HG03354 (cell line): Measurements from ENCODE around the gene AIM2.
"Not testable (repeated sequence)": the region's sequence is repeated elsewhere in the genome, so short reads cannot be mapped to it uniquely, and the experiment has no call there.

Experiments
- ATAC-seq: cut with Tn5 transposase; IDR thresholded peaks from one replicate; pipeline ENCODE4 v1.9.1; 2021; ENCODE audit warnings: mild to moderate bottlenecking; ENCODE audit not compliant: unreplicated experiment, poor library complexity, severe bottlenecking

The AIM2 gene

DNA sequence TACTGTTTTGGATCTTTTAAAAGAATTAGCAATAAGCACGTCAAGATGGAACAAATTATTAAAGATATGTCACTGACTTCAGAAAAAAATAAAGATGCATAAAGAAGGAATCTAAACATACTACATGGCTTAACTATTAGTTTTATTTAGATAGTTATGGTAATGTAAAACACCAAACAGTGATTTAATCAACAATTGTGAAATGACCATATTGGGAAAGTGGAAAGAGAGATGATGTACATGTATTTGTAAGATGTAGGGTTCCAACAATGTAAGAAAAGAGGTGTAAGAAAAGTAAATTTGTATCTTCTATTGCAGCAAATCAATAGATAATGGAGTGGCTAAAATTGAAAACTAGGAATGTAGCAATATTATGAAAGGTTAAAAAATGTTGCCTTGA is 6.4 kb upstream of the AIM2 start:
- no peak for ATAC-seq

DNA sequence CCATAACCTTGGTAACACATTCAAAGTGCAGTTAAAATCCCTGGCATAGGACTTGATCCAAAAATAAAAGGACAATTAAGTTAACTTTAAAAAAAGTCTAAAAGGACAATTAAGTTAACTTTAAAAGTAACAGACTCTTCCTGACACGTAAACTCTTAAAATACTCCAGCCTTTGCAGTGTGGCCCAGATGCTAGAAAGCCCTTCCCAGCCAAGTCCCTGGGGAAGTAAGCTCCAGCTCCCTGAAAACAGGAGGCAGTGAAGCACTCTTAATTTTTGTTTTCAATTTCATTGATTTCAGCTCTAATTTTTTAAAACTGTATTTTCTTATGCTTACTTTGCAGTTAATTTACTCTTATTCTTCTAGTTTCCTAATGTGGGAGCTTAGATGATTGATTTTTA is 5.1 kb upstream of the AIM2 start:
- ATAC-seq = no peak

DNA sequence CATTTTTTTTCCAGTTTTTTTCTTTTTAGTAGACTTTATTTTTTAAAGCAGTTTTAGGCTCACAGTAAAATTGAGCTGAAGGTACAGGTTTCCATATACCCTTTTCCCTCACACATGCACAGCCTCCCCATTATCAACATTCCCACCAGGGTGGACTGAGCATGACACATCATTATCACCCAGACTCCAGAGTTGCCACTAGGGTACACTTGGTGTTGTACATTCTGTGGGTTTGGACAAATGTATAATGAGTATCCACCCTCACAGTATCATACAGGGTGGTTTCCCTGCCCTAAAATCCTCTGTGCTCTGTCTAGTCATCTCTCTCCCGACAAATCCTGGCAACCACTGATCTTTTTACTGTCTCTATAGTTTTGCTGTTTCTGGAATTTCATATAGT is 3.0 kb upstream of the AIM2 start:
- ATAC-seq = no peak

DNA sequence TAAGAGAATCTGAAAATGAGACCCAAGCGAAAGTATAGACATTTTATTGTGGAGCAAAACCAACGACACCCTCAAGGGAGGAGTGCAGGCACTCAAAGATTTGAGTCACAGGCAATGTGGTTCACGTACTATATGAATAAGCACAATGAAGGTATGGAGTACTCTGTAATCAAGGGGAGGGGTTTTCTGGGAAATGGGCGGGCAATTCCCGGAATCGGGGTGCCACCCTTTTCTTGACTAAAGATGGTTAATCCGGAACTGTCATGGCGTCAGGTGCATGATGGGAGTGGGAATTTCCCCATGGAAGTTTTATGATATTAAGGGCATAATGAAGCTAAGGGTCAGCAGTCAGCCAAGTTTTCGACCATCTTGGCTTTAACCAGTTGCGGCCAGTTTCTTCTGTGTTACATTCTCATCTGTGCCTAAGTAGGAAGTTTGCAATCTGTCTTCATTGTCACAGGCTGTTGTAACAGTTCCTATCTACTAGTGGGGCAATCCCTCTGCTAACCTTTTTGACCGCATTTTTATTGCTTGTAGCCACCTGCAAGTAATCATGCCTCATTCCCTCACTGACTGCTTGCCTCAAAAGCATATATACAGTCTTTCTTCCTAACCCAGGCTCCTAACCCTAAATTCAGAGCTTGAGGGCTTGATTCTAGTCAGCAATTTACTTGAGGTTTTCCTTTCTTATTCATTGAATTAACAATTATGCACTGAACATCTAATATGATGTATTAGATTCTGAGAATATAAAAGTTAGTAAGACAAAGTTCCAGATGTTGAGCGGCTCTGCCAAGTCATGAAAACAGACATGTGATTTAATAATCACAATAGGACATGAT is 775 bp upstream of the AIM2 start:
- peak; percentile 82 for ATAC-seq

DNA sequence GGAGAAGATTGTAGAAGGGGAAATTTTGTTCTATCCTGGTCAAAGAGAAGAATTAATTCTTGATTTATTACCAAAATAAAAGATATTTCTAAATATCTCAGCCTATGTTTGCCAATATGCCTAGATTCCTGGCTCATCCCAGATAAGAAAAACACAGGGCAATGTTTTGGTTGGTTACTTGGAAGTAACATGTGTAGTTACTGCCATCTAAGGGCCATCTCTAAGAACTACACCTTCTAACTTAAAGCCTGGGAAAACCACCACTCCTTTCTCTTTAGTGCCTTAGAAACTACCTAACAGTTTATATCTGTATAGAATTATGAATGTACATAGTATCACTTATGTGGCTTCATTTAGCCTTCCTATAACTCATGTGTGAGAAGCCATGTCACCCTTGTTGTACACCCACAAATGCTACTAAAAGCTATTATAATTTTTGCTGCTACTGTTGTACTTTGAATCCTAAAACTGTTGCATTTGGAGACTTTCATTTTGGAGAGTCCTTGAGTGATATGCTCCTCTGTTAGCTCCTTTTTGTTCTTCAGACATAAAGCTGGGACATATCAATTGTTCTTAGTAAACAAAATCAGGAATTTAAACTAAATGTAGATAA is 4.5 kb downstream of the AIM2 start:
- ATAC-seq = no peak

DNA sequence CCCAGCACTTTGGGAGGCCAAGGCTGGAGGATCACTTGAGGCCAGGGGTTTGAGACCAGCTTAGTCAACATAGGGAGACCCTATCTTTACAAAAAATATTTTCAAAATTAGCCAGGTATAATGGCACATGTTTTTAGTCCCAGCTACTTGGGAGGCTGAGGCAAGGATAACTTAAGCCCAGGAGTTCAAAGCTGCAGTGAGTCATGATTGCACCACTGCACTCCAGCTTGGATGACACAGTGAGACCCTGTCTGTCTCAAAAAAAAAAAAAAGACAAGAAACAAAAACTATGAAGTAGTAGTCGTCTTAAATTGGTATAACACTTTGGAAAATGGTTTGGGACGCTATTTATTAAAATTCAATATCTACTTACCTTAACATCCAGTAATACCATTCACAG is 7.7 kb downstream of the AIM2 start:
- no peak for ATAC-seq

DNA sequence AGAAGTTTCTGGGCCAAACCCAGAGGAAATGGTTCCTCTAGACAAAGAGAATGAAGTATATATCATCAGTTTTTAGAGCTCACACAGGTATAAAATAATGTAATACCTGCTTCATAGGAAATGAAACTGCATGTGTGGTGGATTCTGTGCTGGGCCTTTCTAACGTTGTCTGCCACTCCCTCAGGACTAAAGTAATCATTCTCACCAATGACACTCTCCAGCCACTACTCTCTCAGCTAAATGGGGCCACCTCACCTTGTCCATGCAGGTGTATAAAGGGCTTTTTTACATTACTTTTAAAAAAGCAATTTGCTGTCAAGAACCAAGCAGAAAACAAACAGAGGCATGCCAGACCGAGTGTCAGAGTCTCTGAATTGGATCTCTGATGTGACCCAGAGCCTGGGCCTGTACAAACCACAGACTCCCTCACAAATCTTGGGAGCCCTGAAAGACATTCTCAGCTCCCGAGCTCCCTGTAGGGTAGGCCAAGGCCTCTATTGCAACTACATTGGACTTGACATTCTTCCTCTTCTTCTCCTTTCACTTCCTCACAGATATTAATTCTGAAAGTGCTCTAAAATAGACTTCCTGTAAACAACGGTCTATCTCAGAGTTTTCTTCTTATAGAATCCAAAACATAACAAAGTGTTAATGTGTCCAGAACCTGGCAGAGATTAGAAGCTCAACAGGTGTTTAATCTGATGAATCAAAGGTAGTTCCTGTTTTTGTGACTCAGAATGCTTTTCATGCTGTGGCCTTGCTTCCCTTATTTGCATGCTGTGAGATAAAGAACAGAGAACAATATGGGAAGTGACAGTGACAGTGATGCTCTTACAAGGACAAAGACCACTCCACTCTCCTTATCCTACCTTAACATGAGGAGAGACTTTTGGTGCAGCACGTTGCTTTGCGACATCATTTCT is 8.6 kb downstream of the AIM2 start:
- ATAC-seq = peak; percentile 91

DNA sequence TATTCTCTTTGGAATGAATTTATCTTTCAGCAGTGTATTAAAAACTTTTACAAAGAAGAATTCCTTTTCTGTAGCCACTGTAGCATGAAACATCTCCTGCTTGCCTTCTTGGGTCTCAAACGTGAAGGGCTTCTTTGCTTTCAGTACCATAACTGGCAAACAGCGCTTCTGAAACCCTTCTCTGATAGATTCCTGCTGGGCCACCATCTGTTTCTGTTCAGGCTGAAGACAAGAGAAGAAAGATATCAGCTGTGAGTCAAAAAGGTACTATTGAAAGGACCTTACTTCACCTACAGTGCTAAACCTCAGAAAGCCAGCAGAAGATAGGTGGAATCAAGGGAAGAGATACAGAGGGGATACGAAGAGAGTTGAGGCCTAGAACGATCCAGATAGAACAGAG is 10.5 kb downstream of the AIM2 start:
- ATAC-seq = no peak

DNA sequence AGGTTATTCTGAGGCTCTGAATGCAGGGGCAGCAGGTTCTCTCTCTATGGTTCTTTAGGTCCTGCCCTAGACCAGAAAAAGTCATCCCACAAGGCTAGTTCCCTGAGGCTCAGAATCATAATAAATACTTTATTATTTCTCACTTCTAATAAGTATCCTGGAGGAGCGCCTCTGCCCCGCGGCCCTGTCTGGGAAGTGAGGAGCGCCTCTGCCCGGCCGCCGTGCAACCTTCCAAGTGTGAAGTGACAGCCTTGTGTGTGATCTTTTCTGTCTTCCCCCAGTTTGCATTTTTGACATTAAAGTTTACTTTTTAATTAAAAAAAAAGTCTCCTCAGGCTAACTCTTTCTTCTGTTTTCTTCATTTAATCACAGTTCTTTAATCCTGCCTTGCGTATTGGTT is 11.5 kb downstream of the AIM2 start:
- no peak for ATAC-seq

DNA sequence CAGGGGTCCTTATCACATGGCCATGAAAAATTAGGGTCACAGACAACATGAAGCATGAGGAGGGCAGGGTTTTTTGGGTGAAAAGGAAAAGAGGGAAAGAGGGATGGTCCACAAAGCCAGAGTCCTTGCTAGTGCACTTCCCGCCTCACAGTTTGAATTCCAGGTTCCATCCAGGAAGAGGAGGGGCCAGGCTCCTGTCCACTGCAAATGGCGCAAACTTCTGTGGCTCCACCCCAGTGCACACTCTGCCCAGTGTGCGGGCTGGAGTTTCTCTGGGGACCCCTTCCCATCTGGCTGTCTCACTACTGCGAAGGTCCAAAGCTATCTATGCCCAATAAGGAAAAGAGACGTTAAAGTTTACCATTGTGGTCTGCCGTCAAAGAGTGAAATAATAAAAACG is 17.8 kb downstream of the AIM2 start:
- ATAC-seq = no peak

DNA sequence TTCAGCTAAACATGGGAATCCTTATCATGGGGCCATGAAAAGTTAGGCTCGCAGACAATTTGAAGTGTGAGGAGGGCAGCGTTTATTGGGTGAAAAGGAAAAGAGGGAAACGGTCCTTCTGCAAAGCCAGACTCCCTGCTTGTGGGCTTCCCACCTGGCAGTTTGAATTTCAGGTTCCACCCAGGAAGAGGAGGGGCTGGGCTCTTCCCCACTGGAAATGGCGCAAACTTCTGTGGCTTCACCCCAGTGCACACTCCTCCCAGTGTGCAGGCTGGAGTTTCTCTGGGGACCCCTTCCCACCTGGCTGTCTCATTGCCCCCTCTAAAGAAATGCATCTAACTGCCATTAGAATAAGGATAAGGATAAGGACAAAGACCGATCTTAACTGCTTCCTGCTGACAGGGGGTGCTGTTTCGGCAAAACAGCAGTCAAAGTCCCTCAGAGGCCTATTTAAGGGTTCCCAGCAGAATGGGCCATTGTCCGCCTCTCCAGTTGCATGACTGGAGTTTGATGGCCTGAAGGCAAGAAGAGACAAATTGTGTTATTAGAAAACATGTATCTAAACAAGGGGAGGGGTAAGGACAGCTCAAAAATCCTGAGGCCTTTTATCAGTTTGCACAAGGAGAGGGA is 20.4 kb downstream of the AIM2 start:
- no peak for ATAC-seq

DNA sequence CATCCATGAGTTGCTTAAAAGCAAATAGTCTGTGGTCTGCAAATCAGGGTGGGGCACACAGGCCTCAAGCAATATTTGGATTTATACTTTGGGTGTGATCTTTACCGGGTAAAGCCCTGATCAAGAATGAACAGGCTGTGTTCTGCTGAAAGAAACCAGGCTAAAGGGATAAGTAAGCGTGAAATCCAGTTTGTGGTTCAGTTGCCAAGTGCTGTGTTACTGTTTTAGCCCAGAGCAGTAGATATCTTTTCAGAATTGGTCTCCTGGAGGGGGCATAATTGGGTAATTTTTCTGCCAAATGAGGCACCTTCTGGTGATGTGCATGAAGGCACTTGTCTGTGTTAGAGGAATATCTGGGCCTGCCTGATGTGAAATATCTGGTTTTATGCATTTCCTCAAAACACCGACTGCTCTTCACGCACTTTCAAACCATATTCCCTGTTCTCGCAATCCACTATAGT is 21.4 kb downstream of the AIM2 start:
- ATAC-seq = no peak

DNA sequence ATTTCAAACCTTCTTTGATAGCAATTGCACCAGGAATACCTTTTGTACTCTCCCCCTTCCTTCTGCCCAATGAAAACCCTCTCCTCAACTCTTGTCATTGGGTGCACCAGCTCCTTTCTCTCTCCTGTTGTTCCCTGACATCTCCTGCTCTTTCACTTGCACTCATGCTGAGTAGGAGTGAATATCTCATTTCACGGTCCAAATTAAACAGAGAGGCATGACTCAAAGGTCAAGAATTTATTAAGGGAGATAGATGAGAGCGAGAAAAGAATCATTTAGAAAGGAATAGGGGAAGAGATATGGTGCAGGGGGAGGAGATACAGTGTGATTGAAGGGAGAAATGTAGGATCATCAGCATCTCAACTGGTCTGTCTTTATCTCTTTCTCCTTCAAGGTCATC is 22.1 kb downstream of the AIM2 start:
- ATAC-seq = no peak

DNA sequence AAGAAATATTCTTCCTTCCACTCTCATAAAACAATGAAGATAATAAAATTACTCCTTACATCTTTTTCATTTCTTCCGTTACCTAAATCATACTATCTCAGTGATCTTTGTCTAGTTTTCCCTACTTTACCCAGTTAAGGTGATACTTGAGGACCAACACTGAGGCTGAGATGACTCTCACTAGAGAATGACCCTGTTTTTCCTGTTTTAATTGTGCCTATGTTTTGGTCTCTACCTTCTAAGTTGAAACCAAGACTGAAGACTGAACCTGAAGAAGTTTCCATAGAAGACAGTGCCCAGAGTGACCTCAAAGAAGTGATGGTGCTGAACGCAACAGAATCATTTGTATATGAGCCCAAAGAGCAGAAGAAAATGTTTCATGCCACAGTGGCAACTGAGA is 25.1 kb downstream of the AIM2 start:
- ATAC-seq = no peak

DNA sequence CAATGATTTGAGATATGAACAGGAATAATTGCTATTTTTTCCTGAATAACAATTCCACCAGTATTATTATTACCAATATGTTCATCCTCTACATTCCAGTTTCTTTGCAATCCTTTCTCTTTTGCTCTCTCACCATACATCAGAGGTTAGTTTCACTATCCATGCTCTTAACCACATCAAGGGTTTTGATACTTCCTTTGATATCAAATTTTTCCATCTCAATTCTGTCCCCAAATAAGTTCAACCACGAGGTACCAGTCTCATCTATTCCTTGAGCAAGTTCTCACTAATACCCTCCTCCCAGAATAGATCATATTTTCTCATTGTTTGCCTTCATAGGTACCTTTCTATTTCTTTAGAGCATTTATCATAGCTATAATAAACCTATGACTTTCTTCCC is 30.1 kb downstream of the AIM2 start:
- ATAC-seq = not testable (repeated sequence)

DNA sequence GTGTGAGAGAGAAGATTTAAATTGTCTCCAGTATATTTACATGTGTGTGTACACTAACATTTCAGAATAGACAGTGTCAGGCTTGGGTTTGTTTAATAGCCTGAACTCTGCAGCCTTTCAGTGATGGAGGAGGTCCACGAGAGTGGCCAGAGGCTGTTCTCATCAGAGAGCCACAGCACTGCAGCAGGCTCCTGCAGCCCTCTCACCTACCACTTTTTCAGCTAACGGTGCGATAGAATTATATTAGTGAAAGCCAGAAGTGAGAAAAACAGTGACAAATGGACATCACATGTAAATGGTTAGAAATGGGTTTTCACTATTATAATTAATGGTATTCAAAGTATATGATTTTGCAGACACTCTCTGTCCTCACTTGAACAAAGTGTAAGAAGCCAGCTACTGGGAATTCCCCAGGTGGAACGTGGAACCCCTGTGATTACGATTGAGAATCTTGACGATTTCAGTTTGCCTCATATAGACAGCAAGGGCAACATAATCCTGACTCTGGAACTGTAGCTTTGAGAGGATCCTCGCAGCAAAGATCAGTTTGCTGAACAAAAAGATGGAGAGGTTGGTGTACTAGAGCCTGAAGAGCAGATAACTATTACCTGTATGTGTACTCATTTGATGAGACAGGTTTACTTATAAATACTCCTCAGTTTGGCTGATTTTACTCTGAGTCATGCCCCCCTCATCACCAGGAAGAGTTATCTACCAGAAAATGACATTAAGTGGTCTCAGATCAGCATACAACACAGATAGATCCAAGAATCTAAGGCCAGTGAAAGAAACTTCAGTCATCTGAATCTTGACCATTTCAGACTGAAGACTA is 35.5 kb downstream of the AIM2 start:
- no peak for ATAC-seq

DNA sequence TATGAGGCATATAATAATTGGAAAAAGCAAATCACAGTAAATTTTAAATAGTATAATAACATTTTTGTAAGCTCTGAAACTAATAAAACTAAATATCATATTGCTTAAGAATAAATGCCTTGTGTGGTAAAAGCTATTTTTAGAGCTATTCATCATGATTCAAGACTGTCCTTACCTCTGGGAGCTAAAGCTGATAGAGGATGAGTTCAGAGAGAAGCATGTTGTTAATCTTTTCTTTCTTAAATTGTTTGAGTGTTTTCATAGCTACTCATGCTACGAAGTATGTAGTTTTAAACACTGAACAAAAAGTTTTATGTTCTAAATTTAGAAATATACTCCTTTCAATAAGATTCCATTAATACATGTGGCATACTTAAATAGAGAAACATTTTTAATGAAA is 36.4 kb downstream of the AIM2 start:
- ATAC-seq = no peak

DNA sequence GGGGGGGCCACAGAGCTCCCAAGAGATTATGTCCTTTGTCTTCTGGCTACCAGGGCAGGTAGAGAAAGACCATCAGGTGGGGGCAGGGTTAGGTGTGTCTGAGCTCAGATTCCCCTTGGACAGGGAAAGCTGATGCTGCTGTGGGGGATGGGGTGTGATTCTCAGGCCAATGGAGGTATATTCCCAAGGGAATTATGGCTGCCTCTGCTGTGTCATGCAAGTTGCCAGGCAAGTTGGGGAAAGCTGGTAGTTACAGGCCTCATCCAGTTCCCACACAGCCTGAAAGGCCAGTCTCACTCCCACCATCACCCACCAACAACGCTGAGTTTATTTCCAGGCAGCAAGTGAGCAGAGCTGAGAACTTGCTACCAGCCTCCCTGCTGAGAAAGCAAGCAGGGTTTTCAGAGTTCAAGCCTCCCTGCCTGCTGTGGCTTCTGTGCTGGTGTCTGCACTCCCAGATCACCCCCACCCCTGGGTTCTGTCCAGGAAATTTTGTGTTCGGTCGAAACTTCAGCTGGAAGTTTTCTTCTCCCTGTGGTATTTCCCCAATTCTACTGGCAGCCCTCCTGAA is 45.6 kb downstream of the AIM2 start:
- ATAC-seq = no peak

DNA sequence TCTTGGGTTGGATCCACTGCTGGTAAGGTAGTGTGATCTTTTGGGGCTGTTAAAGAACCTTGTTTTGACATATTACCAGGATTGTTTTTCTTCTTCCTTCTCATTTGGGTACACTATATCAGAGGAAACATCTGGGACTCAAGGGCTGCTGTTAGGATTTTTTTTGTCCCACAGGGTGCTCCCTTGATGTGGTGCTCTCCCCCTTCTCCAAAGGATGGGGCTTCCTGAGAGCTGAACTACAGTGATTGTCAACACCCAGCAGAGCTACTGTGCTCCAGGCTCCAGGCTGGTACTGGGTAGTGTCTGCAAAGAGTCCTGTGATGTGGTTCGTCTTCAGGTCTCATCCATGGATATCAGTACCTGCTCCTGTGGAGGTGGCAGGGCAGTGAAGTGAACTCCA is 46.3 kb downstream of the AIM2 start:
- no peak for ATAC-seq
